ENCODE measurements around the gene KIF4A.

DNA sequence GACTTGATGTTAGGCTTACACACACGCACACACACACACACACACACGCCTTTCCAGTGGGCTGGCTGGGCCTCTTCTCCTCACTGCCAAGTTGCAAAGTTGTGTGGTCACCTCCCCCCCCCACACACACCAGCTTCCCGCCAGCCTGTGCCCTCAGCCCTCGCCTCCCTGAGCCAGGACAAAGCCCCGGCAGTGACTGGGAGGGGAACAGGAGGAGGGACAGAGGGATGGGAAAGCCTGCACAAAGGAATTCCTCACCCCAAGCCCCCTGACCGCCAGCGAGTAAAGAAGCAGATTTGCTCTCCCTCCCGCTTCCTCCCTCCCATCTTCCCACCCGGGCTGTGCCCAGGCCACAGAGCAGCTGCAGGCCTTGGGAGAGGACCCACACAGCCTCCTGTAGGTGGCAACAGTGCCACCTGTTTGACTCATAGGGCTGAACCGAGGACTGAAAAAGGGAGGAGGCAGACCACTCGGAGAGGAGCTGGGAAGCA, 133.0 kb downstream of the KIF4A start, which contains the start of gene GDPD2:
- TF ChIP-seq CTCF (IDR thresholded peaks at IDR 0.05) = peak in 4 of 6 experiments; percentile 18 to 44 (median 34)
- no peak for TF ChIP-seq POLR2A (IDR thresholded peaks at IDR 0.05)
